Activated T-cell treated with anti-CD3 and anti-CD28 coated beads for 4 hours (primary cell): Measurements from ENCODE around the gene CCDC141.
A peak's percentile ranks its signal among the peaks of the same experiment; 100 is the strongest.

Experiments used
- DNase-seq: peaks from one replicate; pipeline ENCODE4 v3.0.0-alpha.2; 2020

Gene CCDC141

DNA sequence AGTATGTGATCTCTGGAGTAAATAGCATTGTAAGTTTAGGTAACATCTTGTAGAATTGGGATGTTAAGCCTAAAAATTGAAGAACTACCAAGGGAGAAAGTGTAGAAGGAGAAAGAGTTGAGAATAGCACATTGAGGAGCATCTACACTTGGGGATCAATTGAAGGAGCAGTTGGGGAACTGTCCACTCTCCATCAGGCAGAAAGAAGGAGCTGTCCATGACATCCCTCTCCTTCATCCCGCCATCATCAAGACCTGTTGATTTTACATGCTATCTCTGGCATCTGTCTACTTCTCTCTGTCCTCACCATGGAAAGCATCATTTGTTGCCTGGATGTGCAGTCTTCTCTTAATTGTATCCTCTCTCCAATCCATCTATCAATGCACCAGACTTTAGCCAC, 87.8 kb downstream of the CCDC141 start:
- no peak for DNase-seq

DNA sequence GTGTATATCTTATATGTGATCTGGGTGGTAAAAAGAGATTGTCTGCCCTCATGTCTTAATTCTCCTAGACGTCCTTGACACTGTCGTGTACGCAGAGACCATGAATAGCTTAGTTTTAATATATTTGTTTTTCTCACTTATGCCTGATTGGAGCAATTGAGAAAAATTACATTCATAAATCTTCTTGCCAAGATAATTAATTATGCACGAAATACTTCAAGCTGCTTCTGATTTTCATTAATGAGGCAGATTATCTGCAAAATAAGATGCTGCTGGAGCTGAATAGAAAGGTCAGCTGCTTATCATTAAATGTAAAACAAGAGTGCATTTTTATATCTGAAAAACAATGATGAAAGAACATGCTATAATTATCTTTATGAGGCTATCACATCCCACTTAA, 95.9 kb downstream of the CCDC141 start:
- no peak for DNase-seq

DNA sequence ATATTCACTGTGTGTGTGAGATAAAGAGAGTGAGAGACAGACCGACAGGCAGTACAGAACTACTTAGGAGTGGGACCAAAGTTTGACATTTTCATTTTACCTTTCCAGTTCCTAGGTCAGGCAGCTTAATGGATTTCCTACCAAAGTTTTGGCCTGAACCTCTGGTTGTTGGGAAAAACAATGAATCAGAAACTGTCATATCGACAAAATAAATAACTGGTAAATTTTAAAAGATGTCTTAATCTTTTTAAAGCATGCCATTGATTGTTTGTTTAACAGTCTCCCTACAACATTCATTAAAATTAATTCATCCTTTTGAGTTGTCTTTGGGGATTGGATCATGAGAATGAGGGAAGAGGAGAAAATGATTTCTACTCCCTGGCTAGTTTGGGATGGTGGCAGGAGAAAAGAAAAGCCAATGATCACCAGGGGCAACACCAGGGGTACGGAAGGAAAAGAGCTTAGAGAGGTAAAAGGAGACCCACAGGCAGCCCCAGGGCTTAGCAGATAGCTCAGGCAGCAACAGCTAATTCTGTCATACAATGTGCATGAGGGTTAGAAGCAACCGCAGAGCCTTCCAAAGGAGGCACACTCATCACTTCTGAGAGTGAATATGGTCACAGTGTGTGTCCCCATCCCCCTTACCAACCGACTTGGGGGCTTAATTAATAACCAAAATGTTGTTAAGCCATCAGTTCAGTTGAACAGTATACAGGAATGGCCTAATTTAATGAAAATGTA, 98.5 kb downstream of the CCDC141 start:
- no peak for DNase-seq

DNA sequence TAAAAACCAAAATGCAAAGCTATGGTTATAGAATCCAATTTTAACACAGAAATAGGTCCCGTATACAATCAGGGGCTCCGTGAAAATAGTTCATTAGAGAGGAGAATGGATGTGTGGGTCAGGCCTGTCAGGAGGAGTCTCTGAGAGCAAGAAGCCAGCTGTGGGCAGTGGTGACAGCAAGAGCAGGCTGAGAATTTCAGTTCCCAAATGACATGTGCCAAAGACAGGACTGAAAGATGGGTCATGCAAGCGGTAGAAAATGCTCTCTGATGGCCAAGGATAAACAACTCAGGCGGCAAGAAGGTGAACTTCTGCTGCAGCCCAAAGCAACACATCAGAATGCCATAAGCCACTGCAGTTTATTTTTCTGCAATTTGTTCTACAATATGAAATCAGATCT, 100.4 kb downstream of the CCDC141 start:
- DNase-seq: no peak

DNA sequence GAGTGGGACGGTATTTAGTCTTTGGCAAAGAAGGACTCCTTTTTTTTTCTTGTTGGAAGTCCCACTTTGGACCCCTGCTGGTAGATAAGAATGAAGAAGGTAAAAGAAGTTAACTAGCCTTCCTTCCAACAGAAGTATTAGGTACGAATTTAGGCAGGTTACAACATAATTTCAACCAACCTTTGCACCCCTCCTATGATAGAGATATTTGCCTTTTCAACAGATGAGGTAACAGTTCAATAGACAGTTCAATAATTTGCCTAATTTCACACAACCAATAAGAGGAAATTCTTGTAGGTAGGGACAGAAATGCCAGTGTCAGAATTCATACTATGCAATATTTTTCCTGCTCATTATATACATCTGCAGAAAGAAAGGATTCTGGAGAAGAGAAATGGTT, 100.8 kb downstream of the CCDC141 start:
- DNase-seq: no peak

DNA sequence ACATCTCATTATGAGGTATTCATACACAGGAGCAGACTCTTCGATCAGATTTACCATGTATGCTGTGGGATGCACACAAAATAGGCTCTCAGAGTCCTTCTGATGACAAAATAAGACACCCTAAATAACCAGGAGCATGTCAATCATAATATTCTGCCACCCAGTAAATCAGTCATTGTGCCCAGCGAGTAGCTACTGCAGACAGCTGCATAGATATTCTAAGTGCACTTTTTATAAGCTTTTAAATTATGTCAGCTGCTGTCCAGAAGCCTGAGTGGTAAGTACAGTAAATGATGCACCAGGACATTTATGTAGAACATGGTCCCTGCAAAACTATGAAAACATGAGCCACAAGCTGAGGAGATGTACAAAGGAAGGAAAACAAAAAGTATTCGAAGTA, 102.9 kb downstream of the CCDC141 start:
- DNase-seq: no peak

DNA sequence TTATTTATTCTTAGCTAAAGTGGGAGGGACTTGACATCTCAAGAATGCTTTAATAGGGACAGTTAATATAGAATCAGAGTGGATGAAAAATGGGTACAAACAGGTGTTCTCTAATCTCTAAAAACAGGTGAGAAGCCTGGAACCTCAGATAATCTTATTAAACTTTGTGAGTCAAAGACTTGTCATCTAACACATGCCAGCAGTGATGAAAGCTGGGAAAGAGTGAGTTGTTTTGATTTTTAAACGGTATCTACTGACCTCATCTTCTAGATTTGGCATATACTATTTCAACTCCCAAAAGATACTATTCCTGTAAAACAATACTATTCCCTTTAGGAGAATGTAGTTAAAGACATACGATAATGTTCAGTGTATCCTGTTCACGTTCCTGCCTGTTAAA, 103.4 kb downstream of the CCDC141 start:
- DNase-seq: no peak

DNA sequence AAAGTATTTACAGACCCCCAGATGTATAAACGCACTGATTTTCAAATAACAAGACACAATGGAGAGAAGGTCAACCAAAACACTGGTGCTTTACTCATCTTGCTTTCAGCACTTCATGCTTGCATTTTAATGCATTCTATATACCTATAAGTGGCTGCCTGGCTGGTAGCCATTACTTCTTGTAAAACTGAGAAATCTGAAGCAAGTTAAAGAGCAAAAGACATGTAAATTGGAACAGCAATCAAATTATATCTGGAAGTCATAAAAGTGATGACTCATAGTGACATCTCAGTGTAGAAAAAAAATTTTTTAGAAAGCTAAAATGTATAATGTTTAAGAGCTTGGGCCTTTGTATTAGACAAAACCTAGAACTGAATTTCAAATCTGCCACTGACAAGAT, 106.2 kb downstream of the CCDC141 start:
- DNase-seq: no peak

DNA sequence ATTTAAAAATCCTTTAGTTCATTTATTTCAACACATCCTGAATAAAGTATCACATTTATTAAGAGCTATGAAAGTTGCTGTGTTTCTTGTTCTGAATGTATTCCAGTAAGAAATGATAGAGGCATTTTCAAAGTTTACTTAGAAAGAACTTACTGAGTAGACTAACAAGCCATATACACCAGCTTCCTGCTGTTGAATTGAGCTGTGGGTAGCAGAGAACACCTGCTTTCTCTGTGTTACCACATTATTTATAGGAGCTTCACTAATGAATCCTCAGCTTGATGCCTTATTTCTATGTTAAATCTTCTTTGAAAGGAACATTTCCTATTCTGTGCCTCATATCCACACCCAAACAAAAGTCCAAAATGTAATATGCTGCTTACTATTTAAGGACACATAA, 115.4 kb downstream of the CCDC141 start:
- no peak for DNase-seq

DNA sequence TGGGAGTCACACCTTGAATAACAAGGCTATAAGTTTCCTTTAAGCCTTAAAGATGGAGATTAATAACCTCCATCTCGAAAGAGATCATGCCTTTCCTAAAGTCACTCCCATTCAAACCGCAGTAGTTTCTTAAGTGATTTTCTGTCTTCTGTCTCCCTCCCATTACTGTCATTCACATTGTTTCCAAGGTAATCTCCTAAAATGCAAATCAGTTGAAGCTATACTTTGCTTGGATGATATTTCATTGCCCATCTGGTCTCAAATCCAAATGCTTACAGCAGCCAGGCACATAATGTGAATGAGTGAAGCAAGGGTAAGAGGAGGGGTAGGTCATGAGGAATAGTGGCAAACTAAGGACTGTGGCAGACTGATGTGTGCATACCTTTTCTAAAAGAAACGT, 116.4 kb downstream of the CCDC141 start:
- no peak for DNase-seq

DNA sequence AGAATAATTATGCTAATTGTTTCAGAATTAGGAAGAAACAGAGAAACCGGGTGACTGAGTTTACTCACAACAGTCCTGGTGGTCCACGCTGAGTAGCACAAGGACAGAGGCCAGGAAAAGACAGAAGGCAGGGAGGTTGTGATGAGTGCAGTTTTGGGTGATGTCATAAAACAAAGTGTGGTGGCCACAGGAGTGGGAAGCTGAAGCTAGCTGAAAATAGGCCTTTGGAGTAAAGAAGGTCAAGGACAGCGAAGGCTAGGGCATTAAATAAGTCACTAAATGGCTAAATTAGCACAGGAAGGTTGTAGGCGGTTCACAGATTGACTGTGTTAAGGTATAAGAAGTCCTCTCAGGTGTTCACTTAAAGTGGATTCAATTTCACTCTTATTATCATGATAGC, 121.9 kb downstream of the CCDC141 start:
- DNase-seq: no peak

DNA sequence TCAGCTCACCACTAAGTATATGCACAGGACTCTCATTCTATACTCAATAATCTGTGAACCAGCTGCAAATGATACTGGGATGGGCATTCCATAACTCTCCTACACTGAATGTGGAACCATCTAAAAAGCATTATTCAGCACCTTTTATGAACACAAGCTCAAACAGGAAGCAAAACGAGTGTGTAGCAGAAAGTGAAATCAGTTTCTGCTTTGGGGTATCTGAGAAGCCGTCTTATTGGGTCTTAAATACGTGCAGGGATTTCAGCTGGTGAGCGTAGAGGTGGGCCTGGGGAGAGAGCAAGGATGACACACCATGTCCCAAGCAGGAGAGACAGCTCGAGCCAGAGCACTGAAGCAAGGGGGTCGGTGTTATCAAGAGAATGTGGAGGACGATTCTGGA, 122.8 kb downstream of the CCDC141 start:
- DNase-seq: no peak

DNA sequence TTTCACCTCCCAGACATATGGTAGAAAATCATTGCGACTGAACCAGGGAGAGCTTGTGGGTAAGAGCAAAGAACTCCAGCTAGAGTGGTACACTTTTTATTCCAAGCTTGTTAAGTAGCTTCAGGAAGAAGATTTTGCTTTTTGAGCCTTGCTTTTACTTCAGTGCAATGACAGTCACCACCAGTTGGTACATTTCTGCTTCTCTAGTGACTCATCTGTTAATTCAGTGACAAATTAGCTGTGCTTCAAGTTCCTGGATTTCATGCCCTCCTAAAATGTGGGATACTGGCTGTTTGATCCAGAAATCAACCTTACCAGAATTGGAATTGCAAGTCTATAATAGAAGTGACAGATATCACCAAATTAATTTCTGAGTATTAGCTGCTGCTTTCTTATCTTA, 125.1 kb downstream of the CCDC141 start:
- no peak for DNase-seq

DNA sequence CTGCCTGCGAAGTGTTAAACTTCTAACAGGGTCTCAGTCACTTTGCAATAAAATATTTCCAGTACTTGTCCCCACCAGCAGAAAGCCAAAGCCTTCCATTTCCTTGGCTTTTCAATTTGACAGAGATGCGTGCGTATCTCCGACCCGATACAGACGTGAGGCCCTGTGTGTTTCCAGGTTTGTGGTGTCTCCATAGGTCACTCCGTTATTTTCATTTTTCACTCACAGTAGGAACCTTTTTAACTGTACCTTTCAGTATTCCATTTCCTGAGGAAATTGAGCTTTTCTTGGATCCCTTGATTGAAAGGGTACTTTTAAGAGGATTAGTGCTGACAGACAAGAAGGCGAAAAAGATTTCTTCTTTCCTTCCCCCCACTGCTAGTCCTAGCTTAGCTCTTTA, 126.4 kb downstream of the CCDC141 start:
- no peak for DNase-seq

DNA sequence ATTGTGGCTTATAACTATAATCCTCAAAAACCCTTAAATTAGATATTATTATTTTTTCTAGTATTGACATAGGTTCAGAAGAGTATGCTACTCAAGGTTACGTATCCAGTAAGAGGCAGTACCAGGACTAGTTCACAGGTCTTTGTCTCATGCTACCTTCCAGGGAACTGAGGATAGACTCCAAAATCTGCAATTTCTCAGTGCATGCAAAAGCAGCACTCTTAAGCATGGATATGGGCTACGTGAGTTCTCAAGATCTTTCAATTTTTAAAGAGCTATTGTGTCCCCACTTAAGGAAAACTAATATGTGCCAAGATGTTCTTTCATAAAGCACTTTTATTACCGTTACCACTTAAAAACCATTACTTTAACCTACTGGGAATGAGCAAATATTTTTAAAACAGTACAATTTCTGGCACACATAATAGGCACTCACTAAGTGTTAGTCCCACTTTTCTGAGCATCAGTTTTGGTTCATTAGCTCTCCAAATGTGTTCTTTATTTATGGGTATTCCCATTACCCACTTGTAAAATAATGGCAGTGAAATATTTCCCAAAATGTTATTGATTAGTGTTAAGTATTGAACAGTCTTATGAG, 128.9 kb downstream of the CCDC141 start:
- no peak for DNase-seq

DNA sequence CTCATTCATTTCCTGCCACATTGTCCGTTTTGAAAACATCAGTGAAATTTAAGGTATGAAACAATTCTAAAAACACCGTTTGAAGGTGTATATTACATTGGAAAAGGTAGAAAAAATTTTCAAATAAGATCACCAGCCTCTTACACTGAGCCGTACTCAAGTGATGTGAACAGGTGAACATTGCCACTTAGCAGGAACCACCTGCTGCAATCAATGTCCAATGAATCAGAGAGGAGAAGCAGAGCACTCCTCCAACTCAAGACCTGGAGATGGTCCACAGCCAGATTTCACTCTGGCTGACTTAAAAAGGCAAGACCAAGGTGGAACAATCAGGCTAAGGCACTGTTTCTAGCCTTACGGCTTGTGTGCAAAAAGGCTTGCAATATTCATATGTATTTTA, 132.4 kb downstream of the CCDC141 start:
- no peak for DNase-seq

DNA sequence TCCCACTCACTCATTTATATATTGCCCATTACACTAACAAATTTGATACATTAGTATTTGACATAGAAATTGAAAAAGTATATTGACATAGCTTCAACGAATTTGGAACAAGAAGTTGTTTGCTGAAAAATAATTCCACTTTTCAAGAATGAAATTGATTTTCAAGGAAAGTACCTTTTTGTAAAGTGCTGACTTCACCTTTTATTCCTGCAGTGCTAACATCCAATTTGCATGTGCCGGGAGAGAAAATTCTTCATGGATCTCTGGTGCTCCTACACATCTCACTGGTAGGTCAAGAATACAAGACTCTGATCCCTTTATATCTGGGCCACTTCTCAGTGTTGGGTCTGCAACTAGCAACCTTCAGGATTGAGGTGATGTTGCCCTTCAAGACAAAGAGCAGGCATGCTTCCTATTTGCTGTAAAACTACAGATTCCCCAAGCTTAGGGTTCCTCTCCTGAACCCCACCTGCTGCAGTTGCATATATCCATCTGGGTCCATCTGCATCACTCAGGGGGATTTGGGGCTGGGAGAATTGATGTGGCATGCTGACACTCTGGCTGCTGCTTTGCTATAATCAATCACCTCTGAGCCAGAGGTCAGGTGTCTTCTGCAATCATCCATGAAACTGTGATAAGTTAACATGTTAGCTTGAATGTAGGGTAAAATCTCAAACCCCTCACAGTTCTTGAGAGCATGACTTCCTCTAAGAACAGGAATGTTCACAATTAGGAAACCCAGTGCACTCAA, 134.3 kb downstream of the CCDC141 start:
- no peak for DNase-seq

DNA sequence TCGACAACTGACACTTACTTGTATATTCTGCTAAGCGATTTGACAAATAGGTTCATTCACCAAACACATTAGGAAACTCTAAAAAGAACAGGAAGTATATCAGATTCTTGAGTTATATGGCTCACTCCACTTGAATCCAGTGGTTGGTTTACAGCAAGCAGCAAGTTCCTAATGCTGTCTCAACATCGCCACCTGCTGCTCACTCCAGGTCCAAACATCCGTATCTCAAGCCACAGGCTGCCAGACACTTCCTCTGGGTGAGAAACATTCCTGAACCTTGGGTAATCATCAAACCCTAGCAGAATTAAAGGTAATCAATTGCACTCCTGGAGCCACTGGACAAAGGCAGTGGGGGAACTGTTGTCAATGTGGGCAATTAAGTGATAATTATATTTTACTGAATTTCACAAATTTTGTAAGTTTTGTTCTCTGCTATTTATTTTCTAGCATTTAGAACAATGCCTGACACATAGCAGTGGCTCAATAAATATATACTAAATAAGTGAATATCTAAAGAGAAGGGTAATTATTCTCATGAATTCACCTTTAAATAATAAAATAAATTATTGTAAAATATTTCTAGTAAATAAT, 135.6 kb downstream of the CCDC141 start:
- peak; percentile 59 for DNase-seq

DNA sequence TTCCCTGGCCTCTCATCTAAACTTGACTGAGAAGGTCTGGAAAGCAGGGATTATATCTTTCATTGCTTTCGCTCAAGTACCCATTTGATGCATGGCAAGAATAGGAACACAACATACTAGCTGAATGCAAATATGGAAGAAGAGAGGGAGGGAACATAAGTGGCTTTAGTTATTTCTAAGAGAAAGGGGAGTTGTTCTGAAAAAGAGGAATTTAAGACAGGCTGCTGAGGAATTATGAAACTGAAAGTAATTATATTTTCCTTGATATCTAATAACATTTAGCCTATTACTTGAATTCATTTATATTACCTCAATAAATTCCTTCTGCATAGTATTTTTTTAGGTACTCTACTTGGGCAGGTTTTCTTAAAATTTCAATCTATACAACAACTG, 136.9 kb downstream of the CCDC141 start:
- DNase-seq: no peak

DNA sequence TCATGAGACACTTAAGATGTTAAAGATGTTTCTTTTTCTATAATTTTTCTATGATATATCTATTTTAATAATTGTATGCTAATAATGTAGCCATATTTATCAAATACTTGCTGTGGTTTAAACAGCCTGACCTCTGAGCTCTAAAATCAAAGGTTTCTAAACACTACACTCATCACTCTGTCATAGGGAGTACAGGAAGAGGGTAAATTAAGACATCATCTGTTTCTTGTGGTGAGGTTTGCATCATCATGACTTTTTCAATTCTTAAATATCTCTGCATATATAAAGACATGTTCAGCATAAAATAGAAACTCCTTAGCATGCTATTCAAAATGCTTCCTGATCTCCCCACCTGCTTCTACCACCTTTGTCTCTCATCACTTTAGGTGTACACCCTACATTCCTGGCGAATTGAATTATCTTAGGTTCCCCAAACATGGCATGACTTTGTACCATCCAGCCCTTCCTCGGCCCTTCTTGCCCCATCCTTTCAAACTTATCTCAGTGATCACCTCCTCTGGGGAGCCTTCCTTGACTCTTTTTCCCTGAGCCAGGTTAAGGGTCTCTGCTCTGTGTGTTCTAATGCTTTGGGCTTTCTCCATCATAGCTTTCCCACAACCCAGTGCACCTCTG, 137.4 kb downstream of the CCDC141 start:
- DNase-seq: no peak

DNA sequence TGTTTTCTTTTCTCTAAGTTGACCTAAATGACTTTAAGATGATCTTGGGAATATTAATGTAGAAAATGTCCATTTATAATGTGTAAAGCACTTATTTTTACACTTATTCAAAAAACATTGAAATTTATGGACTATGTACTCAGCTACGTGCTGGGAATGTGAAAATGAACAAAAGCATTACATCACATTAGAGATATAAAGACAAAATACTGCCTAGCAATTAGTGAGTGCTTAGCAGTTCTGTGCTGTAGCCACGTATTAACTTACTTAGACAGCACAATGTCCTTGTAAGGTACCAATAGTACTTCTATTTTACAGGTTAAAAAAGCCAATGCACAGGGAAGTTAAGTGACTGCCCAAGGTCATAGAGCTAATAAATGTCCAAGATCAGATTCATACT, 138.9 kb downstream of the CCDC141 start:
- no peak for DNase-seq

DNA sequence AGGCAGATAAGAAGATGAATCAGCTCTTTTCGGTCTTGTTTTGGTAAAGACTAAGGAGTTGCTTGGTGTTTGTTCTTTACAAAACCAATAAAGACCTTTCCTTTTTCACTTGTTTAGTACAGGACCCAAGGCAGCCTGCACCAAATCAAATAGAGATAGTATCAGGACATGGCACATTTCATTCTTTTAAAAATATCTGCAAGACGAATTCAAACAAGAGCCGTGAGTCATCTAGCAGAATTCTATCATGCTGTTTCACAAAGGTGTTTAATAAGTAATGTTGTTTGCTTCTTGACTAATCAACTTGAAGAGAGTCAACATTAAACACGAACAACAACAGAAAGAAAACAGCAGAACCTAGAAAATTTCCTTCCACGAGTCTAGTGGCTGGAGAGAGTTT, 139.9 kb downstream of the CCDC141 start:
- no peak for DNase-seq

DNA sequence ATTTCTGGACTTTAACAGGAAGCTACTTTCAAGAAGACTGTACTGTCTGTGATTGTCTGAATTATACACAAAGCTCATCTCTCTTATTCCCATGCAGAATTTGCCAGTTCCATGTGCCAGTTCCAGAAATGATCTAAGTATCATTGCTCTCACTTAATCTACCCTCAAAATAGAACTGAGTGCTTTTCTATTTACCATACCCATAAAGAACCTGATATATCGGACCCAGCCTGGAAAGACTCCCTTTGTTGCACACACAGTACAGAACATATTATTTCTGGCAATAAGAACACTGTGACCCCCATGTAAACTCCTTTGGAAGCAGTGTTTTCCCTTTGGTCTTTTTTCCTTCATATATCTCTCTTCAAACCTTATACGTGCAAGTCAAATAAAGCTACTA, 140.4 kb downstream of the CCDC141 start:
- DNase-seq: no peak

DNA sequence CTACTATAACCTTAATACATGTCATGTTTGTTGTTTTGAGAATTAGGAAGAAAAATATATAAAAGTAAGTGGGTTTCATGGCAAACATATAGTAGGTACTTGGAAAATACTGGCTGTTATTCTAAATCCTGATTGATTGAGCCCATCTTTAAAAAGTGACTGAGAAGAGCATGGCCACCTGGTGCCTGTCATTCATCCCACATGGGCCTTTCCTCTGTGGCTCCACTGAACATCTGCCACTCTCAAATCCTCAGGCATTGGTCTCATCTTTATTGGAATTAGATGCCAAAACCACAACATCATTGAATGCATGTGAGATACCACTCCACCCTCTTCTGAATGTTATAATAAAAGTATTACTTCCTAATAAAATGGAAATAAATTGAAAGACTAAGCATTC, 141.1 kb downstream of the CCDC141 start:
- DNase-seq: no peak
